HG02840 (cell line): ENCODE results near the gene SLC22A23.

Source experiments
- ATAC-seq: cut with Tn5 transposase; IDR thresholded peaks from one replicate; pipeline ENCODE4 v1.9.1; 2021; ENCODE audit warnings: mild to moderate bottlenecking, moderate library complexity, moderate number of reproducible peaks; ENCODE audit not compliant: unreplicated experiment, low FRiP score

Gene SLC22A23

DNA sequence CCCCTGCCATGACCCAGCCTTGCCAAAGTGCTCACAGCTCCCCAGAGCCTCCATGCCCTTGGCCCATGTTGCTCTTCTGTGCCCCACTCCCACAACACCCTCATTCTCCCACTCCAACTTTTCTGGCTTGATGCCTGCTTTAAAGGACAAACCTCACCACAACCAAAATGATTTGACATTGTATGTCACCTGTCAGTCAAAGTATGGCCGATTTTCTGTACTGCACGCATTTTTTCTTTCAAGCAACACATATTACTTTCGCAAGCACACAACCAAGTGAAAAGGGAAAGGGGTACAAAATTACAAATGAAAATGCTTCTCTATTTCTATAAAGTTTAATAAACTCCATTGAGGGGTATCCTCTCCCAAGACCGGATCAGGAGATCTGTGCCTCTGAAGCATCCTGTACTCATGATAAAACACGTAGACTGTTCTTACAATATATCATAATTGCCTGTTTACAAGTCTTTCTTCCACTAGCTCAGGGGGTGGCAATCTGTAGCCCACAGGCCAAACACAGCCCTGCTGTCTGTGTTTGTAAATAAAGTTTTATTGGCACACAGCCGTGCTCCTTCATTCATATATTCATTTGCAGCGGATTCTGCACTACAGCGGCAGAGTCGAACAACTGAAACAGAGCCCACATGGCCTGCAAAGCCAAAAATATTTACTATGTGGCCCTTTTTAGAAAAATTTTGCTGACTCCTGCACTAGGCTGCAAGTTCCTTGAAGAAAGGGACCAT is 32.5 kb downstream of the SLC22A23 start:
- no peak for ATAC-seq

DNA sequence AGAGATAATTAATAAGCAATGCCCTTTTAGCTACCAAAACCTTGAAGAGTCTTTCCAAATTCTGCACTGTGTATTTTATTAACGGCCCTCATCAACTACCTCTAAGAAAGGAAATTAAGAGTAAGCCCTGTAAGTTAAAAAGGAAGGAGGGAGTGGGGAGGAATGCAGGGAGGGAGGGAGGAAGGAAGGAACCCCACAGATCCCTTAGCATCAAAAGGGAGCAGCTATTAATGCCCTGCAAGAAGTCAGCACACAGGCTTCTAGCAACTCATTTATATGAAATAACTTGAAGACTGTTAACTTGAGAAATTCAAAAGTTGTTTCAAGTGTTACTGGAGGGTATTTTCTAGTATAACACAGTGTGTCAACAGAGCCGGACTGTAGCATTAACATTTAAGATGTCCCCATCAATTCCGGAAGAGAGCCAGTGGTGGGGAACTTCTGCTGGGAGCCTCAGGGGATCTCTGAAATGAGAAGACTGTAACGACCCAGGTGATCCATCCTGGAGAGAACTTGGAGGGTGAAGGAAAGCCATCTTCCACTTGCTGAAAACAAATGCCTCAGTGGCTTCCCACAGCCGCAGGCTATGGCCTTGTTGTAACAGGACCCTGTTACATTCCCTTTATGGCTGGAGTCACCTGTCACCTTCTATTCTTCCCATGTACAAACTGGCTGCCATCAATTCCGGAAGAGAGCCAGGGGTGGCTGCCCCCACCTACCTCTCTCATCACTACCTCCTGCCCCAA is 33.2 kb downstream of the SLC22A23 start:
- no peak for ATAC-seq

DNA sequence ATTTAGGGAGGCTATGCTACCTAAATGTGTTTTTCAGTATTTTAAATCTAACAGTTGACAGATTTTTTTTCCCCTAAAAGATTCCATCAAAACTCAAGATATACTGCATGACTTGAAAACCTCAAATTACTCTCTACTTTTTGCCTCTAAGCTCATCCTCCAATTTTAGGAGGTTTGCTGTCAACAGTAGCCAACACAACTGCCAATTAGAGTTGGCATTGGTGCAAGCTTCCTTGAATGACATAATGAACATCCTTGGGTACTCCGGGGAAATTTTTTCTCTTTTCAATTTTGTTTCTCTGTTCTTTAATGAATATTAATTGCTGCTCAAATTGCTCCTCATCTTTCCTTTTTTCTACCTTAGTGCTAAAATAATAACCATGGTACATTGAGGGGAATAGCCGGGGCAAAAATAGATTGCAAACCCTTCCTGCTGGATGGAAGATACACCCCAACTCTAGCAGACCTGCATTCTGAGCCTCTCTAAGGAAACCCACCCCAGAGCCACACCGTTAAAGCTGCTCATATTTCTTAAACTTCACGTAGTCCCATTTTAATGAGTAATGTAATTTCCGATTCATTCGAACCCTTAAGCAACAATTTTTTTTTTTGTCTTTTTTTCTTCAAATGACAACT is 34.3 kb downstream of the SLC22A23 start:
- ATAC-seq: no peak

DNA sequence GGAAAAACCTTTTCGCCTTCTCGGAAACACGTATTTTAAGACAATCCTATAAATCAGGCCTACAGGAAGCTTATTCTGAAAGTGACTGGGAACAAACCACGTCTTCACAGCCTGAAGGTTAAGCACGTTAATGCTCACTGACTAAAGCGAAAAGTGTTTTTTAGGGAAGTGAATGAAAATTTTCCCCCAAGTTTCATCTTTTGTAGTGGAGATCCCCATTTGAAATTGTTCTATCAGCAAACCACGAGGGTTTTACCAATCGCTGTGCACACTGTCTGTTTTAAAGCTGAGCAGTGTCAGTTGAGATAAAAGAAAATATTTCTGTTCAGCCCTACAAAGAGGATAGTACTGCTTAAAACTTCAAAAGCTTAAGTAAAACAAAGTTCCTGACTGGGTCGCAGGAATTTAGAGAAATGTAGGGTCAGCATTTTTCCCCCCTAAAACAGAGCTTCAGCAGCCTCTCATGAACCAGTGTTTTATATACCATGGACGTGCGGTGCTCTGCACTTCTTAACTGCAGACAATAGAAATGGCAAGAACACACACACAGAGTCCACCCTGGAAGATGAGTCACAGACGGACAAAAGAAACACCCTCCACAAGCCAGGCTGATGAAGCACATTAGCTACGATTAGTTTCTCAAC is 34.9 kb downstream of the SLC22A23 start:
- ATAC-seq: no peak

DNA sequence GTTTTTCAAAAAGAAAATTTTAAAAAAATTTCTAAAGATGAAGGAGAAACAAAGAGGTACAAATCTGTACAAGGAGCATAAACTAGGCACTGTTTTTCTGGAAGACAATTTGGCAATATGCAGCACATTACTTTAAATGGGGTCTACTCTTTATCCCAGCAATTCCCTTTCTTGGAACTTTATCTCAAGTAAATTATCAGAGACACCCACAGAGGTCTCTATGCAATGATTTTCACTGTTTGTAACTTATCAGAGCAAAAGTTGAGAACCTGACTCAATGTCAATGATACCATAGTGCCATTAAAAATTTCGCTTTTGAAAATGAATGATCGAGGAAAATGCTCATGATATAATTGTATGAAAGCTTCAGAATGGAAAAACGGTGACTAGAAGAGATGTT is 35.7 kb downstream of the SLC22A23 start:
- ATAC-seq: no peak

DNA sequence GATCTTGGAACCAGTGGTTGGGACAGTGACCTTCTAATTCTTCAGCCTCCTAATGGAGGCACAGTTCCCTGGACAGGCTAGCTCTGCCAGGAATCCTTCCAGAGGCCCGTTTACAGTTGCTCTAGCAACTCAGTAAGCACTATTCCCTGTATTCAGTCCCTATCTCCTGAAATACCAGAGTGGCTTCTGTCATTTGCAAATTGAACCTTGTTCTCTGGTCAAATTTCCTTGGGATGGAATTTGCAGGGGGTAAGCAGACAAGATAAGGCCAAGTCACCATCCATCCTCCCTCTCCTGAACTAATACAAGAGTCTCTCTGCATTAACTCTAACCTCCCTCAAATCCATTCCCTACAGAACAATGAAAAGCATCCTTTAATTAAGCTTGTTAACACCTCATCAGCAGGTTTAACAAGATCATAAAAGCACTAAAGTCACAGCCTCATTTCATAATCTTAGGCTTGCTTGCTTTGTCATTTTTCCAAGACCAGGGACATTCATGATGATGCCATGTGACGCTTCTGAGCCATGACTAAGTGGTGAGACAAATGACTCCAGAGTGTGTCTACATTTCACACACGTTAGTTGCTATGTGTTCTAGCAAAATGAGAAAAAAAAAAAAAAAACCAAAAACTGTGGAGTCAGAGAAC is 37.1 kb downstream of the SLC22A23 start:
- ATAC-seq: no peak

DNA sequence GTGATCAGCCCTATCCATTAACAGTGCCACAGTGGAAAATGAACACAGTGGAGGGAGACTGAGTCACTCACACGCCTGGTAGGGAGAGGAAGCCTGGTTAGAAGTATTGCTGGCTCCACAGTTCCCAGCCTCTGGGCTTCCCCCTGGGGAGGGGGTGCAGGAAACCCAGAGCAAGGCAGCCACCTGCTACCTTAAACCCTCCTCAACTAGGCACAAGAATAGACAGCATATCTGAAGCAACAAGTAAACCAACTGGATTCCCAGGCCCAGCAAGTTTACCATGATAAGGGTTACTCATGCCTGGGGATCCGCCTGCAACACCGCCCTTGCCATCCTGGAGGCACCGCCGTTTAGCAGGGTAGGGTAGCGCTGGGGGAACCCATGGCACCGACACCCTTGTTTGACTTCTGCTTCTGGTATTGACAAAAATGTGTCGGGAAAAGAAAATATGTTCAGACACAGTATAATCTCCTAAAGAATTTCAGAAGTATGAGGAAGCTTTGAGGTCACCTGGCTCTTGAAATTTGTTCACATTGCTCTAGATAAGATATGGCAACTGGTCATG is 38.3 kb downstream of the SLC22A23 start:
- ATAC-seq: no peak

DNA sequence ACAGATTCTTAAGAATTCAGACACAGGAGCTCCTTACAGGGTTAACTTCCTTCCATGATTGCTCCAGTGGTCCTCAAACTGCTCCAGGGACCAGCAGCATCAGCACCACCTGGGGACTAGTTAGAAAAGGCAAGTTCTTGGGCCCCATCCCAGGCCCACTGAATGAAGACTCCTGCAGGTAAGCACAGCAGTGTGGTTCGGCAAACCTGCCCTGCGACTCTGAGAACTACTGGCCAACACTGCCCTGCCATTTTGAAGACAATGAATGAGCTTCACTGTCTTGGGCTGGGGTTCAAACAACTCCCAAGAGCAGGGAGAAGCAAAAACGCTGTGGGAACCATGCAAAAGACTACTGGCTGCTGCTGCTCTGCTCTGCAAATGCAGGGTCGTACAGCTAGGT is 39.4 kb downstream of the SLC22A23 start:
- ATAC-seq: no peak

DNA sequence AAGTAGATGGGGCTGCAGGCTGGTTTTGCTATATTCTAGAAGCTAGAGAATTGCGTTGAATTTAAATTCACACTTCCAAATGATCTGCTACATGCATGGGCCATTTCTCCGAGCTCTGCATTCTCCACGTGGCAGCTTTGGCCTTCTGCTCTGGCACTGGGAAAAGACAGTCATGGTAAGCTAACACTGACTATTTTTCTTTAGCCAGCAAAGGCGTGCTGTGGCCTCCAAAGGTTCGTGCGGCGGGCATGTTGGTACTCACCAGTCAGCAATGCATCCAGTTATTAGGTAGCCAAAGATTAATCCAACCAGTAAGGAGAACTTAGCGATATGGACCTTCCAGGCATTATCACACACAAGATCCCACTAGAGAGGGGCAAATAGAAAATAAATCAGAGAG is 41.4 kb downstream of the SLC22A23 start:
- no peak for ATAC-seq

DNA sequence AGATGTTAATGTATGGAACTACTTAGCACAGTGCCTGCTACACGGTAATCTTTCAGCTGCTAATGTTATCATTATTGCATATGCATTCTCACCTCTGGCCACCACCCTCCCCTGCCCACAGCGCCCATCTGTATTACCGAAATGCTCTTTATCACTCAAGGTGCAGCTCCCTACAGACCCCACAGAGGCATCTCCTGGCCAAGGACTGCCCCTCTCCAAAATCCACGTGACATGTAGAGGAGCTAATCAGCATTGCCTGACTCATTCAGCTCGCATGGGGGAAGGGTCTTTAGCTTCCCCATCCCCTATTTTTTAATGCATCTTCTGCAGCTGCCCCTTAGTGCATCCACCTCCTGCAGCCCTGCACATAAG is 41.8 kb downstream of the SLC22A23 start:
- ATAC-seq: no peak

DNA sequence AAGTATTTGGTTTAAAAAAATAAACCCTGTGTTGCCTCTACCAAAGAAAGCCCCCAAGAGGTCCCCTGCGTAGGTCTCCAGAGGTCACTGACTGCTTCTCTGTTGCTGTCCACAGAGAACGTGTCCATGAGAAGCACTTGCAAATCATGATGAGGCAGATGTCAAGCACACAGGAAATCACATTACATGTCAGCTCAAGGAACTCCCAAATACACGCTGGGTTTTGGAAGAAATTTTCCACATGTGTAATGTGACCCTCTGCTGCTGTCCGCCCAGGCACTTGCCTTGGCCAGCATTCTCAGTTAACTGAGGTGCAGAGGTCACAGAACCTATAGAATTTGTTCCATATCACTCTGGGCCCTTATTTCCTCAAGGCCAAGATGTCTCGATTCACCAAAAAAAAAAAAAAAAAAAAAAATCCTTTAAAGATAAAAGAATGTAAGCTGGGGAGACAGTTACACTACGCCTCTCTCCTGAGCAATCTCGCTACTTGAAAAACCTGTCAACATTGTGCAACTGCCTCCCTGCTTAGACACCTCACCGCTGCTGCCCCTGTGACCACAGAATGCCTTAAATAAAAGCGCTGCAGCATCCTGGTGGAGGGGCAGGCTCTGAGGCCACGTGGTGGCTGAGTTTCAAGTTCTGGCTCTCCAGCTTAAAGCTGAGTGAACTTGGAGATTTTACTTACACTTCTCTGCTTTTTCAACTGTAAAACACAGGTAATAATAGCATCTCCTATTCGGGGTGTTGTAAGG is 42.3 kb downstream of the SLC22A23 start:
- no peak for ATAC-seq

DNA sequence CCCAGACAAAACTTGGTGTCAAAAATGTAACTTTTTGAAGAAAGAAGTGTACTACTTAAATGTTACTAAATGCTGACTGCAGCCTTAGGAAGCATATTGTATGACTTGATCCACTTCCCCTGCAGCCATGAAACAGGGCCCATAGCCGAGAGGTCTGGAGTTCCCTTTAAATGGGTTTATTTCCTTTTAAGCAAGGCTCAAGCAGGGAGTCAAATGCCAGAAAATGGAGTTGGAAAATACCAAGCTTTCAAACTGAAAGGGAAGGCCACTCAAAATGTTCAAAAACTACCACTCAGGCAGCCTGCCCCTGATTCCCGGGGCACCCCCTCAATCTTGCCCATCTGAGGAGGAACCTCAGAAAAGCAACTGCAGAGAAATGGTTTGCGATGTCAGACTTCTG is 43.3 kb downstream of the SLC22A23 start:
- ATAC-seq: no peak

DNA sequence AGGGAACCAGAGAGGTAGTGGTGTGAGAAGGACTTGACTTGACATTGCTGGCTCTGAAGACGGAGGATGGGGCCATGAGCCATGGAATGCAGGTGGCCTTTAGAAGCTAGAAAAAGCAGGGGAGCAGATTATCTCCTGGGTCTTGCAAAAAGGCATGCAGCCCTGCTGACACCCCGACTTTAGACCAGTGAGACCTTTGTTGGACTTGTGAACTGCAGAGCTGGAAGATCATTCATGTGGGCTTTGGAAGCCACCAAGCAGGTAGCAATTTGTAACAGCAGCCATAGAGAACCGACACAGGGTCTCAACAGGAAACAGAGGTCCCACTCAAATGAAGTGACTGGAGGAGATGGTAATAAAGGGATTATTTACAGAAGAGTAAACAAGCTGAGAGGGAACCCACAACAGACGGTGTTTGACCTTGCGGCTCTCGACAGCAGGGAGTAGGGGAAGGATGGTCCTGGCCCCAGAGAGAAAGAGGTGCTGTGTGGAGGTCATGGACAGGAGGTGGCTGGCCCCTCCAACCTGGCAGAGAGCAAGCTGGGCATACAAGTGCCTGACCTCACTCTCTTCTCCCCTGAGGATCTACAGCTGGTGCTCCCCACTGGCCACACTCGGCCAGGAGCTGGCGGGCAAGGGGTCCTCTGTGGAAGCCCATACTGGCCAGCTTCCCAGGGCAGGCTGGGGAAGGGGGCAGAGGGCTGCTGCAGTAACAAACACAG is 43.9 kb downstream of the SLC22A23 start:
- no peak for ATAC-seq

DNA sequence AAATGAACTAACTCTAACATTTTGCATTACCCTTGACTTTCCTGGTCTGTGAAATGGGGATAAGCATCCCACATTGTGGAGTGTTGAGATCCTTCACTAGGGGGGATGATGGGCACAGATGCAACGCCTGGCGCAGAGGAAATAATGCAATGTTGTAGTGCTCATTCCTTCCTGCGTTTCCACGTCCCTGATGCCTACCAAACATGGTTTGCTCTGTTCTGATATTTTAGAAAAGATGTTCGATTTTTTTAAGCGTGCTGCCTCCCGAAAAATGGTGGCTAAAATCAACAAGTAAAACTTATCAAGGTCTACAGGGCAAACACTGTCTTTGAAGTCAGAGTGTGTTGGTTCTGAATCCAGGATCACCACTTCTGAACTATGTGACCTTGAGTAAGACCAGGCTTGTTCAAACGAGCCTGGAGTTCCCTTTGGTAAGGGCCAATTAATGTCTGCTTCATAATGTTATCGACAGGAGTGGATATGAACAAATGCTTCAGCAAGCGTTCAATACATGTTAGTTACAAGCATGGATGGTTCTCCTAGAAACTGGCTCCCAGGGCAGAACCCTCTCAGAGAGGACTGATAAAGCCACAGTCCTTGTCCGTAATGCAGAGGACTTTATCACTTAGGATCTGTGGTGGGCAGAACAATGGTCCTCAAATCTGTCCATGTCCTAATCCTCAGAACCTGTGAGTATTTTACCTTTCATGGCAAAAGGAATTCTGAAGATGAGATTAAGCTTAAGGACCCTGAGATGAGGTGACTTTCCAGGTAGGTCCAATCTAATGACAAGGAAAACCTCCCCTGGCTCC is 44.7 kb downstream of the SLC22A23 start:
- ATAC-seq: no peak

DNA sequence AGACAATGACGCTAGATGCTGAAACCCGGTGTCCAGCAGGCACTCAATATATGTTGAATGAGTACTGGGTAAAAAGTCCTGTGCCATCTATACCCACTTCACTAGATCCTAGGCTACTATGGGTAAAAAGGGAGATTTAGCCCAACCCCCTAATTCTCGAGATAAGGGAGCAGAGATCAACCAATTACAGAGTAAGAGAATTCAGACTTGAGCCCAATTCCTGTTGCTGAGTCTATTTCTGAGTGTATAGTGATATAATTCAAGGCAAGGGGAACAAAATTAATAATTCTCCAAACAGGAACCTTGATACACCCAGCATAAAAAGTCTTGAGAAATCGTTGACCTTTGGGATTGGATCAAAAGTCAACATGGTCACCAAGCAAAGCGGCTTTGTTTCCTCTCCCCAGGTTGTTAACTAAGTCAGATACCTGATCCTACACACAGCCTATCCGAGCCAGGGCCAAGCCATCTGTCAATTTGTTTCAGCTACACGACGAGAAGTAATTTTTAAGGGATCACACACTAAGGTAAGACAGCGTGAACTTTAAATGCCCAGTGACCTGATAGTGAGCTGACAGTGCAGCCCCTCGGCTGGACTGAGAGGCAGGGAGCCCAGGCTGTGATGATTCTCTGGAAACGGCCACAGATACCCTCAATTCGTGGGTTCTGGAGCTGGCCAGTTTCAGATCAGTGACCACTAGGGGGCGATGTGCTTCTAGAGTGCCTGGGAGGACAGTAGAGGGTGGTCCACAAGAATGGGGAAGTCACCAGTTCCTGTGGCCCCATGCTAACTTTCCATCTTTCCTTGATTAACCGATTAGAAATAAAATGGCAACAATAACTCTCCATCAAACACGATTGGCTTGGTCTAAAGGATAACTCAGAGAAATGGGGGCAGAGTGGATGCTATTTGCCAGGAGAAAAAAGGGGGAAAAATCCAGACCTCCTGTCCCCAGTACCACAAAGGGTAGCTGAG is 46.2 kb downstream of the SLC22A23 start:
- no peak for ATAC-seq

DNA sequence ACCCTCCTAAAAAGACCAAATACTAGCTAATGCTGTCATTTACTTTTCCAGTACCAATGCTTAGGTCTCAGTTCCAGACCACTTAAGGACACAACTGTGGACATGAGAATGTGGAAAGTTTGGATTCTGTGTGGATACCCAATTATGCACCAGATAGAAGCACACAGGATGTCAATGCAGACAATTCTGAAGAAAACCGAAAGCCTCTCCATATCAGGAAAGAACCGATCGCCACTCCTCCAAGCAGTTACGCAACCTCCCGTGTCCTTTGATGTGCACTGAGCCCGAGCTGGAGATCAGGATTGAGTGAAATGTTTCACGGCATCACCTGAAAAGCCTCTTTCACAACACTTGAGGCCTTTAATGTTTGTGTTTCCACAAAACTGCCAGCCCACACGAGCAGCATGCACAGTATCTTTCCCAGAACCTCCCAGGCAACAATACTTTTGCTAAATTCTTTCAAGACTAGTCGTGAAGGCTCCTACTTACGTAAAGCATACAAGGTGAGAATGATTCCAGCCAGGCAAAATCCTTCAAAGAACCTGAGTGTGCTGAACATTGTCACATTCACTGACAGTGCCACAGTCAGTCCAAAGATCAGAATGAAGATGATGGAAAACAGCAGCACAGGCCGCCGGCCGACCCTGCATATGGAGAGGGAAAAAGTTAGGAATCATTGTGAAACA is 47.0 kb downstream of the SLC22A23 start:
- no peak for ATAC-seq

DNA sequence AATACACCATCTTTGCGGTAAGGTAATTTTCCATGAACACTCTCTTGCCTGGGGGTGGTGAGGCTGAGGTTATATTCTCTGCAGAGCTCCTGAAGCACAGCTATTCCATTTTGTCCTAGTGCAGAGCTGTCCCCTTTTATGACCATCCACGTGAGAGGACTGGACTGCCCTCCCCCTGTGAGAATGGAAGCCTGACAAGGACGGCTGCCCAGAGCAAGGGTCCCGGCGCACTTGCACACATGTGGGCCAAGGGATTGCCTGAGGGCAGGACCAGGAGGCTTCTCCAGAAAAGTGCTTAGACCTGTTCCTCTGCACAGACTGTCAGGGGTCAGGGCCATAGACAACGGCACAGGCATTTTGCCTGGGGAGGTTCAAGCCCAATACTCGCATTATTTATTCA is 48.2 kb downstream of the SLC22A23 start:
- no peak for ATAC-seq
